BJ (cell line): ENCODE data around the gene ADA. TPM values are rescaled to one million over a fixed set of nuclear protein-coding genes. Genes with fewer than 3 reads are reported as not detected.

Source experiments
- CTCF ChIA-PET: fragments of 350-600 bp; formaldehyde crosslinking; extraction: SDS; loops from one replicate; lab custom pipeline; 2021; ENCODE audit warnings: antibody characterized with exemption, inconsistent platforms; lab: Yijun Ruan, JAX
- POLR2A ChIA-PET: fragments of 300-600 bp; sonication (Branson Sonifier 250); formaldehyde crosslinking; extraction: SDS; loops from one replicate; lab custom pipeline; 2021; ENCODE audit warnings: antibody characterized with exemption; lab: Charles Lee
- DNase-seq: peaks from one replicate; pipeline ENCODE4 v3.0.0-alpha.2; 2011; ENCODE audit warnings: low read depth
- H3K27me3 ChIP-seq: 2 replicates; pipeline ENCODE4 v1.6.0; 2011; ENCODE audit warnings: low read length; ENCODE audit not compliant: control insufficient read depth, insufficient read depth
- H3K36me3 ChIP-seq: 2 replicates; pipeline ENCODE4 v1.5.1; 2011; ENCODE audit warnings: low read length; ENCODE audit not compliant: control insufficient read depth, insufficient read depth
- H3K4me3 ChIP-seq: 2 replicates; pipeline ENCODE4 v1.5.1; 2011; ENCODE audit warnings: low read depth, mild to moderate bottlenecking, control low read depth, low read length
- polyA plus RNA-seq: library from polyadenylated mRNA; depleted of rRNA; stranded (reverse); fragments of >200 nt; gene quantifications from 2 replicates; pipeline ENCODE4 v1.2.3, GENCODE V29; 2011
- TF ChIP-seq, protein P1 (sequence below): IDR thresholded peaks from 2 replicates; pipeline ENCODE4 v1.5.1; 2011; ENCODE audit warnings: low read depth, mild to moderate bottlenecking, control low read depth, inconsistent platforms, low read length, moderate library complexity; ENCODE audit not compliant: insufficient read depth

Gene ADA
- polyA plus RNA-seq, 1 experiment: 24.7 TPM

DNA sequence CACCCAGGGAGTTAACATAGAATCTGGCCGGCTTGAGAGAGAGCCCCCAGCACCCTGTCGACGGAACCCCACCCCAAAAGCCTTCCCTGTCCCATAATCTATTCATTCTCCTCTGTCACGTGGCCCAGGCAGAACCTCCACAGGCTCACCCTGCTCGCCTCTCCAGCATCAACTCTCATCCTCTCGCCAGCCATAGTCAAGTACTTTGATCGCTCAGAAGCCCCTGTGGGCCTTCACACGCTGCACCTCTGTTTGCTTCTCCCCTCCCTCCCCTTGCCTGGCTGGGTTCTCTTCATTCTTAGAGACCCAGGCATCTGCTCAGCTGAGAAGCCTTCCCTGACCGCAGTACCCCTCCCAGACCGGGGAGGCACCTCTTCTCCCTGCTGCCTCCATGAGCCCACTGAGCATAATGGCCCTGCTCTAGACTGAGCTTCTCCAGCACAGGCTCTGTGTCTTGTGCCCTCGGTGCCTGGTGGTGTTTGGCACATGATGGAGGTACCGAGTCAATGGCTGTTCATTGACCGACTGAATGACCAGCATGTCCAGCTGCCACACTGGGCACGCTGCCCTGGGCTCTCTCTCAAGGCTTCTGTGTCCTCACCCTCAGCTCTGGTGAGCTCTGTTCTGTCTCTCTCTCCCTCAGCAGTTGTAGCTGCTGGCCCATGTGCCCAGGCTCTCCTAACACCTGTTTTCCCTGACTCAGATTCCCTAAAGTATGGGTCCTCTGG is 35.5 kb downstream of the ADA start:
- no peak for DNase-seq
- POLR2A ChIA-PET: no interaction called here
- CTCF ChIA-PET: interaction anchor here (0.6 to 1.4 kb wide), 2 partner anchors 145 to 942 kb away, joined by 3 to 4 read pairs; no protein-coding TSS in a partner anchor
- Histone ChIP-seq H3K36me3 (peaks cover 50% of the 10 kb centered on the region), H3K4me3 (no peak overlapping the region), H3K27me3 (no peaks in the 10 kb centered on the region)
- TF ChIP-seq, protein P1, sequence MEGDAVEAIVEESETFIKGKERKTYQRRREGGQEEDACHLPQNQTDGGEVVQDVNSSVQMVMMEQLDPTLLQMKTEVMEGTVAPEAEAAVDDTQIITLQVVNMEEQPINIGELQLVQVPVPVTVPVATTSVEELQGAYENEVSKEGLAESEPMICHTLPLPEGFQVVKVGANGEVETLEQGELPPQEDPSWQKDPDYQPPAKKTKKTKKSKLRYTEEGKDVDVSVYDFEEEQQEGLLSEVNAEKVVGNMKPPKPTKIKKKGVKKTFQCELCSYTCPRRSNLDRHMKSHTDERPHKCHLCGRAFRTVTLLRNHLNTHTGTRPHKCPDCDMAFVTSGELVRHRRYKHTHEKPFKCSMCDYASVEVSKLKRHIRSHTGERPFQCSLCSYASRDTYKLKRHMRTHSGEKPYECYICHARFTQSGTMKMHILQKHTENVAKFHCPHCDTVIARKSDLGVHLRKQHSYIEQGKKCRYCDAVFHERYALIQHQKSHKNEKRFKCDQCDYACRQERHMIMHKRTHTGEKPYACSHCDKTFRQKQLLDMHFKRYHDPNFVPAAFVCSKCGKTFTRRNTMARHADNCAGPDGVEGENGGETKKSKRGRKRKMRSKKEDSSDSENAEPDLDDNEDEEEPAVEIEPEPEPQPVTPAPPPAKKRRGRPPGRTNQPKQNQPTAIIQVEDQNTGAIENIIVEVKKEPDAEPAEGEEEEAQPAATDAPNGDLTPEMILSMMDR: no peak

DNA sequence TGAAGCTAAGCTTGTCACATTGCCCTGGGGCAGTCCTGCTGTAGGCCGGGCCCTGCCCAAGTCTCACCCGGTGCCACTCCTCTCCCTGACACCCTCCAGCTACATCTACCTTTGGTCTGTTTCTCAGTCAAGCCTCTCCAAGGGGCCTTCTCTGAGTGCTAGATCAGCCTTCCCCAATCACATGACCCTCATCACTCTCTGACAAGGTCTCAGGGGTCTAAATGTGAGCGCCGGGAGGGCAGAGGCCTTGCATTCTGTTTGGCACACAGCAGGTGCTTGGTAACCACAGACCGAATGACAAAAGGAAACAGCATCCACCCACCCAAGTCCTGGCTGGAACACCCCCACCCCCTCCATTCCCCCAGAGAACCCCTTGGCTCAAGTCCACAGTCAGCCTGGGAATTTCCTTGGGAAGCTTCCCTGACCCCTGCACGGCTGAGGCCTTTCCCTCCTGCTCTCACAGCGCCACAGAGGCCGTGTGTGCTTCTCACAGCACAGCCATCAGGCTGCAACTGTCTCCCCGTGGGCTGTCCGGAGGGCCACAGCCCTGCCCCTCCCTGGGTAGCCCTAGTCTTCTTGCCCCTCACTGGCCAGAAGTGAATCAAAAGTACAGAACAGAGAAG is 36.2 kb downstream of the ADA start:
- Histone ChIP-seq H3K4me3 (no peak overlapping the region), H3K36me3 (peaks cover 47% of the 10 kb centered on the region), H3K27me3 (no peaks in the 10 kb centered on the region)
- POLR2A ChIA-PET: no interaction called here
- TF ChIP-seq, protein P1: no peak
- no peak for DNase-seq
- CTCF ChIA-PET: no interaction called here

DNA sequence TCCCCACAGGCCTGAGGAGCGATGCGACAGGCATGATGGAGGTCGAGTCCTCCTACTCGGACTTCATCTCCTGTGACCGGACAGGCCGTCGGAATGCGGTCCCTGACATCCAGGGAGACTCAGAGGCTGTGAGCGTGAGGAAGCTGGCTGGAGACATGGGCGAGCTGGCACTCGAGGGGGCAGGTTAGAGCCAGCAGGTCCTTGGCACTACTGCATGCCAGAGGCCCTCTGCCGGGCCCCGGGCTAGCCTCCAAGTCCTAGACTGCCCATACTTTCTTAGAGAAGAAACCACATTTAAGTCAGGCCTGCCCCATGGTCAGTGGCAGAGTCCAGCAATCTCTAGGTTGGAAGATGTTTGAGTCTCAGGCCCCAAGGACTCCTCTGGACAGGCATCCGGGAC is 37.0 kb downstream of the ADA start:
- TF ChIP-seq, protein P1: no peak
- POLR2A ChIA-PET: no interaction called here
- CTCF ChIA-PET: no interaction called here
- no peak overlapping the region for H3K4me3 ChIP-seq
- peaks cover 42% of the 10 kb centered on the region for H3K36me3 ChIP-seq
- DNase-seq: no peak
- H3K27me3 ChIP-seq: no peaks in the 10 kb centered on the region

- H3K4me3 ChIP-seq: no peak overlapping the region
- H3K36me3 ChIP-seq: peaks cover 37% of the 10 kb centered on the region
- DNase-seq: no peak
- H3K27me3 ChIP-seq: no peaks in the 10 kb centered on the region
- TF ChIP-seq, protein P1: no peak
- POLR2A ChIA-PET: no interaction called here
- CTCF ChIA-PET: no interaction called here
Observed at GRCh38 chr20:44613575-44613974, 37.9 kb downstream of the ADA start.

GRCh38 chr20:44610313-44610962 is 41.1 kb downstream of the ADA start:
- no peak for DNase-seq
- H3K27me3 ChIP-seq: no peaks in the 10 kb centered on the region
- ChIA-PET POLR2A (no interaction called here), CTCF (interaction anchor here (0.6 to 3.9 kb wide), 37 partner anchors 8 to 395 kb away, joined by 3 to 21 read pairs (median 5); partner anchors contain the start of genes PKIG, SERINC3 and TTPAL)
- TF ChIP-seq, protein P1: no peak
- H3K36me3 ChIP-seq: peaks cover 16% of the 10 kb centered on the region
- no peak overlapping the region for H3K4me3 ChIP-seq
